Psoas muscle (tissue), 8 donors: ENCODE measurements around the gene HAPLN3. TPM values are rescaled to one million over a fixed set of nuclear protein-coding genes. Genes with fewer than 3 reads are reported as not detected.

ENCODE experiments used
- ATAC-seq, 4 donors: fragments of 200-7000 bp; cut with Tn5 transposase; one replicate each; pipeline ENCODE4 v1.9.1; 2020; ENCODE audit warnings: moderate library complexity in 3 of 4, mild to moderate bottlenecking in 2 of 4
- DNase-seq, 2 donors: peaks; one replicate each; pipeline ENCODE4 v3.0.0-alpha.2; 2020
- H3K27ac ChIP-seq: fragments of 200-600 bp; one replicate; pipeline ENCODE4 v1.8.0; 2022
- H3K27me3 ChIP-seq, 3 donors: fragments of 200-600 bp in 1 of 3; one replicate each; pipeline versions ENCODE4 v1.6.1 to v1.8.0; 2013 to 2022; ENCODE audit warnings: low read length in 2 of 3, mild to moderate bottlenecking in 2 of 3, moderate library complexity in 1 of 3; ENCODE audit not compliant: insufficient read depth in 3 of 3
- H3K36me3 ChIP-seq, 2 donors: fragments of 200-600 bp in 1 of 2; one replicate each; pipeline versions ENCODE4 v1.6.1 to v1.8.0; 2013 to 2022; ENCODE audit warnings: low read depth in 1 of 2, mild to moderate bottlenecking in 1 of 2, moderate library complexity in 1 of 2; ENCODE audit not compliant: insufficient read depth in 1 of 2
- H3K4me1 ChIP-seq: fragments of 200-600 bp; one replicate; pipeline ENCODE4 v1.8.0; 2022
- H3K4me3 ChIP-seq: fragments of 200-600 bp; one replicate; pipeline ENCODE4 v1.8.0; 2022; ENCODE audit warnings: mild to moderate bottlenecking
- H3K9me3 ChIP-seq: fragments of 200-600 bp; one replicate; pipeline ENCODE4 v1.8.0; 2022
- CTCF ChIP-seq: fragments of 200-600 bp; IDR thresholded peaks from one replicate; pipeline ENCODE4 v1.8.0; 2022; ENCODE audit warnings: antibody characterized with exemption
- WGBS, 3 donors: extraction: QIAGEN DNeasy Blood & Tissue Kit; methylation state at CpG; one replicate each; pipeline versions ENCODE4 v1.1.6 to v1.1.7; 2013; 5-methylcytosine and 5-hydroxymethylcytosine counted together
- intact Hi-C, 2 donors: fragments of 100-400 bp; cut with DNase I; formaldehyde crosslinking; loops; one replicate each; pipeline versions ENCODE4 v1.11.0 to v1.14.2; 2022
- polyA plus RNA-seq, 3 donors: library from polyadenylated mRNA; stranded (reverse); fragments of 200-250 nt; gene quantifications; one replicate each; pipeline ENCODE4 v1.2.3, GENCODE V29; 2013
- total RNA-seq, 4 donors: library from RNA; stranded (reverse); fragmentation: NEBNext Ultra II Directional in 2 of 4; extraction: Animal tissue kit (Norgen Biotek cat#: 25700) in 2 of 4; gene quantifications; one replicate each; pipeline versions ENCODE4 v1.2.1 to v1.2.4, GENCODE V29; 2021 to 2023
- donor health status: healthy with polysubstance abuse.
- donor health status: DM: no; HTN: no; CAD: no; lungs with moderate emphysema.
- donor health status: Bipolar disorder and iron deficiency.
- donor health status: healthy.
- donor health status: DM: yes; HTN: yes; CAD: no.
- donor health status: DM: no; HTN: no; CAD: no.
- donor health status: DM: no; HTN: no; CAD: no.
- donor health status: DM: yes; HTN: yes; CAD: no.

HAPLN3 gene
- total and polyA plus RNA-seq, 7 donors: 1.2 to 5.8 (median 3.9) TPM

GRCh38 chr15:88873786-88874185, 21.6 kb downstream of the HAPLN3 start:
- intact Hi-C loops: no loop called here
- Histone ChIP-seq H3K4me1 (peaks cover 4% of the 10 kb centered on the region), H3K9me3 (no peaks in the 10 kb centered on the region), H3K36me3 (peaks cover 0 to 4% of the 10 kb centered on the region in 2 donors), H3K27me3 (peaks cover 0 to 2% (median 0%) of the 10 kb centered on the region in 3 donors), H3K4me3 (no peak overlapping the region), H3K27ac (no peak overlapping the region)
- DNase-seq: no peak
- WGBS, 3 donors: 82 to 87% (median 86%) methylated on average over 12 to 13 of the region's 13 CpGs
- no peak for ATAC-seq
- TF ChIP-seq CTCF: no peak

- peaks cover 0 to 4% of the 10 kb centered on the region in 2 donors for H3K36me3 ChIP-seq
- no peak overlapping the region for H3K4me3 ChIP-seq
- H3K27me3 ChIP-seq: peaks cover 0 to 2% (median 0%) of the 10 kb centered on the region in 3 donors
- peaks cover 4% of the 10 kb centered on the region for H3K4me1 ChIP-seq
- intact Hi-C loops: no loop called here
- DNase-seq (no peak), ATAC-seq (no peak)
- TF ChIP-seq CTCF: no peak
- WGBS, 3 donors: 81 to 85% (median 84%) methylated on average over 9 of the region's 9 CpGs
- no peak overlapping the region for H3K27ac ChIP-seq
- H3K9me3 ChIP-seq: no peaks in the 10 kb centered on the region
Observed at GRCh38 chr15:88872706-88873105, 22.6 kb downstream of the HAPLN3 start.

- Histone ChIP-seq H3K9me3 (no peaks in the 10 kb centered on the region), H3K4me3 (no peak overlapping the region), H3K27me3 (peaks cover 0 to 2% (median 0%) of the 10 kb centered on the region in 3 donors), H3K4me1 (peaks cover 4% of the 10 kb centered on the region), H3K36me3 (peaks cover 0 to 4% of the 10 kb centered on the region in 2 donors), H3K27ac (no peak overlapping the region)
- intact Hi-C loops: no loop called here
- ATAC-seq: no peak
- no peak for DNase-seq
- 50 to 73% (median 51%) methylated on average over 6 of the region's 6 CpGs for WGBS, 3 donors
- no peak for TF ChIP-seq CTCF
Observed at GRCh38 chr15:88872106-88872505, 23.2 kb downstream of the HAPLN3 start.

GRCh38 chr15:88871313-88871712, 24.0 kb downstream of the HAPLN3 start:
- DNase-seq: no peak
- no peak for ATAC-seq
- 81 to 87% (median 85%) methylated on average over 13 to 14 of the region's 14 CpGs for WGBS, 3 donors

More at GRCh38 chr15:88871313-88871712, 24.0 kb downstream of the HAPLN3 start:
- Histone ChIP-seq H3K36me3 (peaks cover 0 to 2% of the 10 kb centered on the region in 2 donors), H3K4me3 (no peak overlapping the region), H3K4me1 (peaks cover 4% of the 10 kb centered on the region), H3K9me3 (no peaks in the 10 kb centered on the region), H3K27me3 (peaks cover 0 to 2% (median 0%) of the 10 kb centered on the region in 3 donors), H3K27ac (no peak overlapping the region)
- TF ChIP-seq CTCF: no peak
- intact Hi-C loops: no loop called here
